Astrocyte (in vitro differentiated cells and primary cell): Measurements from ENCODE around the gene ZFR. TPM values are rescaled to one million over a fixed set of nuclear protein-coding genes. Genes with fewer than 3 reads are reported as not detected.

Experiments used
- DNase-seq: peaks from one replicate; pipeline ENCODE4 v3.0.0-alpha.2; 2010; ENCODE audit warnings: low read depth
- FAIRE-seq: peaks from 2 replicates; lab custom pipeline; 2011; peaks lifted over from hg19 to GRCh38; lab: Jason Lieb, UNC
- H2AFZ ChIP-seq: 2 replicates; pipeline ENCODE4 v1.6.0; 2012; ENCODE audit warnings: low read depth, low read length, inconsistent platforms
- H3K27ac ChIP-seq: 2 replicates; pipeline ENCODE4 v1.5.1; 2011; ENCODE audit warnings: low read depth, low read length, inconsistent platforms
- H3K27me3 ChIP-seq: 2 replicates; pipeline ENCODE4 v1.6.0; 2011; ENCODE audit warnings: low read length, inconsistent platforms; ENCODE audit not compliant: insufficient read depth
- H3K36me3 ChIP-seq: 2 replicates; pipeline ENCODE4 v1.5.1; 2011; ENCODE audit warnings: low read length, inconsistent platforms; ENCODE audit not compliant: insufficient read depth
- H3K4me1 ChIP-seq: 2 replicates; pipeline ENCODE4 v1.5.1; 2011; ENCODE audit warnings: low read length, inconsistent platforms; ENCODE audit not compliant: insufficient read depth
- H3K4me2 ChIP-seq: 2 replicates; pipeline ENCODE4 v1.6.0; 2012; ENCODE audit warnings: low read length, inconsistent platforms
- H3K4me3 ChIP-seq: 2 replicates; pipeline ENCODE4 v1.5.1; 2011; ENCODE audit warnings: low read depth, mild to moderate bottlenecking, low read length, inconsistent platforms; ENCODE audit not compliant: insufficient read depth
- H3K79me2 ChIP-seq: 2 replicates; pipeline ENCODE4 v1.6.0; 2012; ENCODE audit warnings: mild to moderate bottlenecking, low read length, inconsistent platforms; ENCODE audit not compliant: insufficient read depth
- H3K9ac ChIP-seq: 2 replicates; pipeline ENCODE4 v1.6.0; 2012; ENCODE audit warnings: mild to moderate bottlenecking, low read length, inconsistent platforms
- H3K9me3 ChIP-seq: 2 replicates; pipeline ENCODE4 v1.5.1; 2012; ENCODE audit warnings: low read depth, mild to moderate bottlenecking, low read length, inconsistent platforms; ENCODE audit not compliant: insufficient read depth
- H4K20me1 ChIP-seq: 2 replicates; pipeline ENCODE4 v1.6.0; 2012; ENCODE audit warnings: low read length, inconsistent platforms; ENCODE audit not compliant: insufficient read depth
- H3K27ac Mint-ChIP-seq: one replicate; pipeline ENCODE4 v1.8.0; 2021; ENCODE audit warnings: mild to moderate bottlenecking, mixed read lengths; ENCODE audit not compliant: unreplicated experiment
- H3K27me3 Mint-ChIP-seq: one replicate; pipeline ENCODE4 v1.8.0; 2021; ENCODE audit warnings: low read depth, mixed read lengths; ENCODE audit not compliant: unreplicated experiment
- H3K36me3 Mint-ChIP-seq: one replicate; pipeline ENCODE4 v1.8.0; 2021; ENCODE audit warnings: low read depth, mixed read lengths; ENCODE audit not compliant: unreplicated experiment
- H3K4me1 Mint-ChIP-seq: one replicate; pipeline ENCODE4 v1.8.0; 2021; ENCODE audit warnings: low read depth, mixed read lengths; ENCODE audit not compliant: unreplicated experiment
- H3K4me3 Mint-ChIP-seq: one replicate; pipeline ENCODE4 v1.8.0; 2021; ENCODE audit warnings: mild to moderate bottlenecking, moderate library complexity, mixed read lengths; ENCODE audit not compliant: unreplicated experiment
- H3K9me3 Mint-ChIP-seq: one replicate; pipeline ENCODE4 v1.8.0; 2021; ENCODE audit warnings: mild to moderate bottlenecking, mixed read lengths; ENCODE audit not compliant: unreplicated experiment
- EZH2 ChIP-seq: IDR thresholded peaks from 2 replicates; pipeline ENCODE4 v1.6.1; 2012; ENCODE audit warnings: mild to moderate bottlenecking, low read length, inconsistent platforms; ENCODE audit not compliant: insufficient read depth
- total RNA-seq: library from RNA; stranded (reverse); gene quantifications from 2 replicates; pipeline ENCODE4 v1.2.1, GENCODE V29; 2021
- TF ChIP-seq, protein P1 (sequence below): IDR thresholded peaks from 2 replicates; pipeline ENCODE4 v1.5.1; 2011; ENCODE audit warnings: low read depth, mild to moderate bottlenecking, inconsistent platforms, low read length, moderate library complexity; ENCODE audit not compliant: insufficient read depth

The ZFR gene
- total RNA-seq, 1 donor from 2014 or later = 68.4 TPM

DNA sequence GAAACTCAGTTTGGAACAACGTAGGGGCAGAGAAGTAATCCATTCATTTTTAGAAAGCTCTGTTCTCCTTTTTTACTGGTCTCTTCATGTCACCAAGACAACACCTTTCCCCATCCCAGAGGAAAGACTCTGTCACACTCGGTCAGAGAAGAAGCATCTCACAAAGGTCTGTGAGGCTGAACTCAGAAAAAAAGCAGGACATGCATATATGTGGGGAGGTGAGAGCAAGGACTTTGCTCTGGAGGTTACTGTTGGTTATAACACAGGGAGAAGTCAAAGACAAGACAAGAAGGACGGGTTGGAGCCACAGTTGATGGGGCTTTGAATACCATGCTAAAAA, 112.6 kb downstream of the ZFR start:
- Histone ChIP-seq H2AFZ (no peak overlapping the region), H3K4me3 (no peak overlapping the region), H3K4me1 (no peaks in the 10 kb centered on the region), H3K36me3 (no peaks in the 10 kb centered on the region), H3K9me3 (no peaks in the 10 kb centered on the region), H3K27ac (no peak overlapping the region), H3K9ac (no peak overlapping the region), H3K4me2 (no peak overlapping the region), H4K20me1 (no peaks in the 10 kb centered on the region), H3K27me3 (peaks cover 2% of the 10 kb centered on the region), H3K79me2 (no peaks in the 10 kb centered on the region)
- DNase-seq = no peak
- no peaks in the 10 kb centered on the region for H3K27me3 Mint-ChIP-seq
- H3K9me3 Mint-ChIP-seq = peaks cover 8% of the 10 kb centered on the region
- FAIRE-seq = no peak
- TF ChIP-seq, protein P1, sequence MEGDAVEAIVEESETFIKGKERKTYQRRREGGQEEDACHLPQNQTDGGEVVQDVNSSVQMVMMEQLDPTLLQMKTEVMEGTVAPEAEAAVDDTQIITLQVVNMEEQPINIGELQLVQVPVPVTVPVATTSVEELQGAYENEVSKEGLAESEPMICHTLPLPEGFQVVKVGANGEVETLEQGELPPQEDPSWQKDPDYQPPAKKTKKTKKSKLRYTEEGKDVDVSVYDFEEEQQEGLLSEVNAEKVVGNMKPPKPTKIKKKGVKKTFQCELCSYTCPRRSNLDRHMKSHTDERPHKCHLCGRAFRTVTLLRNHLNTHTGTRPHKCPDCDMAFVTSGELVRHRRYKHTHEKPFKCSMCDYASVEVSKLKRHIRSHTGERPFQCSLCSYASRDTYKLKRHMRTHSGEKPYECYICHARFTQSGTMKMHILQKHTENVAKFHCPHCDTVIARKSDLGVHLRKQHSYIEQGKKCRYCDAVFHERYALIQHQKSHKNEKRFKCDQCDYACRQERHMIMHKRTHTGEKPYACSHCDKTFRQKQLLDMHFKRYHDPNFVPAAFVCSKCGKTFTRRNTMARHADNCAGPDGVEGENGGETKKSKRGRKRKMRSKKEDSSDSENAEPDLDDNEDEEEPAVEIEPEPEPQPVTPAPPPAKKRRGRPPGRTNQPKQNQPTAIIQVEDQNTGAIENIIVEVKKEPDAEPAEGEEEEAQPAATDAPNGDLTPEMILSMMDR = no peak
- TF ChIP-seq EZH2 = no peak
- peaks cover 4% of the 10 kb centered on the region for H3K4me1 Mint-ChIP-seq
- H3K4me3 Mint-ChIP-seq = no peak overlapping the region
- no peak overlapping the region for H3K27ac Mint-ChIP-seq
- no peaks in the 10 kb centered on the region for H3K36me3 Mint-ChIP-seq

DNA sequence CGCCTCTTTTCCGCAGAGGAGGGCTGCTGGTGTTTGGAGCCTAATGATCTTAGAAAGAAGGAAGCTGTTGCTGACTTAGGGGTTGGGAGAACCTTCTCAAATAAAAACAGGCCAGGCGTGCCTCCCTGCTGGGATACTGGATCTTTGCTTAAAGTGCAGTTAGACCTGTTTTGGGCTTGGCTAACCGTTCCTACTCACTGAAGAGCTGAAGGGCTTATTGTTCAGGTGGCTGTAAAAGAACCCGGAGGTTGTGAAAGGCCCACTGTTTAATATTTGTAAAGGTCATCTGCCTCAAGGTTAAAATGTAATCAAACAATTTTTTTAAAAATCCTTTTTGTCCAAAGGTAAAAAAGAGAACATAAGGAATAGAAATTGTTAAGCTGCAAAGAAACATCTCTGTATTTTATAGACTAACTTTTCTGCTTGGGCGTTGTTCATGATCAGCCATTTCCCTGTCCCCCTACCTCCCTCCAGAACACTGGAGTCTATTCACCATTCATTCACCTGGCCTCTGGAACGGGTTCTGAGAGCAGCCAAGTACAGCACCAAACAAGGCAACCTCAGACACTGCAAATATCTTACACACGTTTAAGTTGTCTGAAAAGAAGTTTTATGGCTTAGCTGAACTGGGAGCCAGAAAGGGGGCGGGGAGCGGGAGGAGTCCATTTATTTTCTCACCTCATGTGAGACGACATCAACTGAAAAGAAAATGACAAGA, 113.2 kb downstream of the ZFR start:
- TF ChIP-seq, protein P1 = no peak
- no peak overlapping the region for H3K4me3 ChIP-seq
- no peaks in the 10 kb centered on the region for H3K27me3 Mint-ChIP-seq
- peaks cover 10% of the 10 kb centered on the region for H3K9me3 Mint-ChIP-seq
- FAIRE-seq (no peak), DNase-seq (no peak)
- H3K36me3 ChIP-seq = no peaks in the 10 kb centered on the region
- H4K20me1 ChIP-seq = no peaks in the 10 kb centered on the region
- H3K27ac Mint-ChIP-seq = no peak overlapping the region
- H3K9ac ChIP-seq = no peak overlapping the region
- no peak overlapping the region for H3K27ac ChIP-seq
- no peak overlapping the region for H3K4me2 ChIP-seq
- H3K9me3 ChIP-seq = no peaks in the 10 kb centered on the region
- no peak overlapping the region for H3K4me3 Mint-ChIP-seq
- no peaks in the 10 kb centered on the region for H3K4me1 ChIP-seq
- no peak overlapping the region for H2AFZ ChIP-seq
- H3K36me3 Mint-ChIP-seq = no peaks in the 10 kb centered on the region
- H3K79me2 ChIP-seq = no peaks in the 10 kb centered on the region
- H3K4me1 Mint-ChIP-seq = peaks cover 5% of the 10 kb centered on the region
- H3K27me3 ChIP-seq = peaks cover 2% of the 10 kb centered on the region
